Measurements from ENCODE around the gene FHL5. TPM values are rescaled to one million over a fixed set of nuclear protein-coding genes. Genes with fewer than 3 reads are reported as not detected.

The FHL5 gene
- total RNA-seq, 6 experiments from 2014 or later: 0.20 to 0.33 (median 0.28) TPM; not detected in 2

- intact Hi-C loops (cut with DNase I): no loop called here
- H3K27ac ChIP-seq: no peak overlapping the region
- H3K4me3 ChIP-seq: no peak overlapping the region
- WGBS (ENCODE audit: insufficient coverage, low coverage, low lambda C conversion rate, missing lambda C conversion rate): 38% methylated on average over 3 of the region's 3 CpGs
- no peaks in the 10 kb centered on the region for H3K9me3 ChIP-seq
- TF ChIP-seq CTCF (IDR thresholded peaks at IDR 0.05) (no peak), POLR2A (IDR thresholded peaks at IDR 0.05) (no peak)
- no peaks in the 10 kb centered on the region for H3K27me3 ChIP-seq
- no peaks in the 10 kb centered on the region for H3K36me3 ChIP-seq
- no peak for ATAC-seq
- DNase-seq: no peak
- no peaks in the 10 kb centered on the region for H3K4me1 ChIP-seq
Measured at GRCh38 chr6:96649926-96650325, 87.0 kb downstream of the FHL5 start.

- TF ChIP-seq POLR2A (IDR thresholded peaks at IDR 0.05) (no peak), CTCF (IDR thresholded peaks at IDR 0.05) (no peak)
- H3K4me1 ChIP-seq: no peaks in the 10 kb centered on the region
- no peak for ATAC-seq
Measured at GRCh38 chr6:96651816-96652215, 88.9 kb downstream of the FHL5 start.

GRCh38 chr6:96652552-96652951 lies 89.6 kb downstream of the FHL5 start:
- Histone ChIP-seq H3K27ac (no peak overlapping the region), H3K9me3 (no peaks in the 10 kb centered on the region), H3K4me1 (no peaks in the 10 kb centered on the region), H3K4me3 (no peak overlapping the region), H3K27me3 (no peaks in the 10 kb centered on the region), H3K36me3 (no peaks in the 10 kb centered on the region)
- intact Hi-C loops (cut with DNase I): no loop called here
- WGBS (ENCODE audit: insufficient coverage, low coverage, low lambda C conversion rate, missing lambda C conversion rate): 20% methylated on average over 2 of the region's 2 CpGs
- ATAC-seq (no peak), DNase-seq (no peak)
- TF ChIP-seq POLR2A (IDR thresholded peaks at IDR 0.05) (no peak), CTCF (IDR thresholded peaks at IDR 0.05) (no peak)

More at GRCh38 chr6:96651816-96652215, 88.9 kb downstream of the FHL5 start:
- intact Hi-C loops (cut with DNase I): no loop called here
- H3K27ac ChIP-seq: no peak overlapping the region
- 0% methylated on average over 1 of the region's 1 CpG for WGBS (ENCODE audit: insufficient coverage, low coverage, low lambda C conversion rate, missing lambda C conversion rate)
- DNase-seq: no peak
- H3K4me3 ChIP-seq: no peak overlapping the region
- H3K9me3 ChIP-seq: no peaks in the 10 kb centered on the region
- no peaks in the 10 kb centered on the region for H3K36me3 ChIP-seq
- H3K27me3 ChIP-seq: no peaks in the 10 kb centered on the region

- no peak overlapping the region for H3K4me3 ChIP-seq
- DNase-seq: no peak
- no peaks in the 10 kb centered on the region for H3K9me3 ChIP-seq
- WGBS (ENCODE audit: insufficient coverage, low coverage, low lambda C conversion rate, missing lambda C conversion rate): 36% methylated on average over 1 of the region's 1 CpG
- no peak for ATAC-seq
- H3K4me1 ChIP-seq: no peaks in the 10 kb centered on the region
- no peaks in the 10 kb centered on the region for H3K36me3 ChIP-seq
- intact Hi-C loops (cut with DNase I): no loop called here
- H3K27ac ChIP-seq: no peak overlapping the region
- TF ChIP-seq POLR2A (IDR thresholded peaks at IDR 0.05): no peak
- TF ChIP-seq CTCF (IDR thresholded peaks at IDR 0.05): no peak
- H3K27me3 ChIP-seq: no peaks in the 10 kb centered on the region
Measured at GRCh38 chr6:96653181-96653580, 90.3 kb downstream of the FHL5 start.

GRCh38 chr6:96656567-96656966 lies 93.6 kb downstream of the FHL5 start:
- 53% methylated on average over 1 of the region's 1 CpG for WGBS (ENCODE audit: insufficient coverage, low coverage, low lambda C conversion rate, missing lambda C conversion rate)
- Histone ChIP-seq H3K27me3 (no peaks in the 10 kb centered on the region), H3K4me3 (no peak overlapping the region), H3K36me3 (no peaks in the 10 kb centered on the region), H3K4me1 (no peaks in the 10 kb centered on the region), H3K27ac (no peak overlapping the region), H3K9me3 (no peaks in the 10 kb centered on the region)
- DNase-seq (no peak), ATAC-seq (no peak)
- TF ChIP-seq CTCF (IDR thresholded peaks at IDR 0.05) (no peak), POLR2A (IDR thresholded peaks at IDR 0.05) (no peak)
- intact Hi-C loops (cut with DNase I): no loop called here
